Measurements from ENCODE around the gene CDK17.

DNA sequence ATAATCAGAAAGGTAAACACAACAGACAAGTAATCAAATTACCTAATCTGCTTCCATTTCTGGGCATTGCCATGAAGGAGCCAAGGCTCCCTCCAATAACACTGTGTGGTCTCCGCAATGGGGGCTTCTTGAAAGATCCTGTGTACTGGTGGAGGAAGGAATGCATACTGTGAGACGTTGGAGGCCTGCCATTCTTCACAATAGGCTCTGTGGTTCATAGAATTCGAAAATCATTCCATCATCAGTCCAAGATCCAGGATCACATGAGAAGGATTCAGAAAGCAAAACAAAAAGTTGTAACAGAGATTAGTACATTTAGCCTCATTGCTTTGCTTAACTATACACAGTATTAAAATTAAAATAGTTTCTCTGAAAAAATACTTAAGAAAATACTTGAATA lies 76.3 kb downstream of the CDK17 start:
- TF ChIP-seq MAX (IDR thresholded peaks at IDR 0.05) (no peak), CBX3 (IDR thresholded peaks at IDR 0.05; ENCODE audit: low read depth) (no peak), POLR2A (IDR thresholded peaks at IDR 0.05; ENCODE audit: borderline replicate concordance, extremely low read depth, insufficient read depth, insufficient read length) (no peak), SRF (IDR thresholded peaks at IDR 0.05; ENCODE audit: low read depth) (no peak), ZFX (IDR thresholded peaks at IDR 0.05) (no peak), ELF1 (IDR thresholded peaks at IDR 0.05; ENCODE audit: borderline replicate concordance, low read depth) (no peak), YY1 (IDR thresholded peaks at IDR 0.05; ENCODE audit: extremely low read depth, insufficient replicate concordance, low read depth, low read length) (no peak), JUND (IDR thresholded peaks at IDR 0.05) (no peak), EZH2 (IDR thresholded peaks at IDR 0.05) (no peak), CEBPB (IDR thresholded peaks at IDR 0.05; ENCODE audit: low read depth) (no peak)
- TF ChIP-seq, protein P1, sequence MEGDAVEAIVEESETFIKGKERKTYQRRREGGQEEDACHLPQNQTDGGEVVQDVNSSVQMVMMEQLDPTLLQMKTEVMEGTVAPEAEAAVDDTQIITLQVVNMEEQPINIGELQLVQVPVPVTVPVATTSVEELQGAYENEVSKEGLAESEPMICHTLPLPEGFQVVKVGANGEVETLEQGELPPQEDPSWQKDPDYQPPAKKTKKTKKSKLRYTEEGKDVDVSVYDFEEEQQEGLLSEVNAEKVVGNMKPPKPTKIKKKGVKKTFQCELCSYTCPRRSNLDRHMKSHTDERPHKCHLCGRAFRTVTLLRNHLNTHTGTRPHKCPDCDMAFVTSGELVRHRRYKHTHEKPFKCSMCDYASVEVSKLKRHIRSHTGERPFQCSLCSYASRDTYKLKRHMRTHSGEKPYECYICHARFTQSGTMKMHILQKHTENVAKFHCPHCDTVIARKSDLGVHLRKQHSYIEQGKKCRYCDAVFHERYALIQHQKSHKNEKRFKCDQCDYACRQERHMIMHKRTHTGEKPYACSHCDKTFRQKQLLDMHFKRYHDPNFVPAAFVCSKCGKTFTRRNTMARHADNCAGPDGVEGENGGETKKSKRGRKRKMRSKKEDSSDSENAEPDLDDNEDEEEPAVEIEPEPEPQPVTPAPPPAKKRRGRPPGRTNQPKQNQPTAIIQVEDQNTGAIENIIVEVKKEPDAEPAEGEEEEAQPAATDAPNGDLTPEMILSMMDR (IDR thresholded peaks at IDR 0.05 in 2 of 3, conservative IDR thresholded peaks at IDR 0.05 in 1 of 3; ENCODE audit: borderline replicate concordance in 1 of 3, insufficient read depth in 1 of 3, low read depth in 2 of 3, low read length in 2 of 3), result no peak
- TF ChIP-seq, protein P2, sequence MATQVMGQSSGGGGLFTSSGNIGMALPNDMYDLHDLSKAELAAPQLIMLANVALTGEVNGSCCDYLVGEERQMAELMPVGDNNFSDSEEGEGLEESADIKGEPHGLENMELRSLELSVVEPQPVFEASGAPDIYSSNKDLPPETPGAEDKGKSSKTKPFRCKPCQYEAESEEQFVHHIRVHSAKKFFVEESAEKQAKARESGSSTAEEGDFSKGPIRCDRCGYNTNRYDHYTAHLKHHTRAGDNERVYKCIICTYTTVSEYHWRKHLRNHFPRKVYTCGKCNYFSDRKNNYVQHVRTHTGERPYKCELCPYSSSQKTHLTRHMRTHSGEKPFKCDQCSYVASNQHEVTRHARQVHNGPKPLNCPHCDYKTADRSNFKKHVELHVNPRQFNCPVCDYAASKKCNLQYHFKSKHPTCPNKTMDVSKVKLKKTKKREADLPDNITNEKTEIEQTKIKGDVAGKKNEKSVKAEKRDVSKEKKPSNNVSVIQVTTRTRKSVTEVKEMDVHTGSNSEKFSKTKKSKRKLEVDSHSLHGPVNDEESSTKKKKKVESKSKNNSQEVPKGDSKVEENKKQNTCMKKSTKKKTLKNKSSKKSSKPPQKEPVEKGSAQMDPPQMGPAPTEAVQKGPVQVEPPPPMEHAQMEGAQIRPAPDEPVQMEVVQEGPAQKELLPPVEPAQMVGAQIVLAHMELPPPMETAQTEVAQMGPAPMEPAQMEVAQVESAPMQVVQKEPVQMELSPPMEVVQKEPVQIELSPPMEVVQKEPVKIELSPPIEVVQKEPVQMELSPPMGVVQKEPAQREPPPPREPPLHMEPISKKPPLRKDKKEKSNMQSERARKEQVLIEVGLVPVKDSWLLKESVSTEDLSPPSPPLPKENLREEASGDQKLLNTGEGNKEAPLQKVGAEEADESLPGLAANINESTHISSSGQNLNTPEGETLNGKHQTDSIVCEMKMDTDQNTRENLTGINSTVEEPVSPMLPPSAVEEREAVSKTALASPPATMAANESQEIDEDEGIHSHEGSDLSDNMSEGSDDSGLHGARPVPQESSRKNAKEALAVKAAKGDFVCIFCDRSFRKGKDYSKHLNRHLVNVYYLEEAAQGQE (IDR thresholded peaks at IDR 0.05; ENCODE audit: low read depth), result no peak

All from HCT116 (cell line).